GM12878 (cell line): ENCODE results near the gene DCTN4.

Experiments used
- CTCF ChIP-seq, 3 experiments: IDR thresholded peaks in 2 of 3; conservative IDR thresholded peaks in 1 of 3; 2 replicates each; pipeline ENCODE4 v1.5.1; 2011; ENCODE audit warnings: low read depth in 3 of 3, low read length in 3 of 3, mild to moderate bottlenecking in 3 of 3, control low read depth in 2 of 3, moderate library complexity in 2 of 3, inconsistent platforms in 1 of 3, mixed read lengths in 1 of 3; ENCODE audit not compliant: control insufficient read depth in 2 of 3, insufficient read depth in 1 of 3; ENCODE audit errors: extremely low read depth in 1 of 3
- MLLT1 ChIP-seq: fragments of 450-650 bp; IDR thresholded peaks from 2 replicates; pipeline ENCODE4 v1.6.1; 2016; ENCODE audit warnings: mild to moderate bottlenecking
- USF2 ChIP-seq: IDR thresholded peaks from 2 replicates; pipeline ENCODE4 v1.6.1; 2011; ENCODE audit warnings: low read depth, low read length, improper control_type of control experiment, borderline replicate concordance
- ZBTB40 ChIP-seq: fragments of 450-650 bp; IDR thresholded peaks from 2 replicates; pipeline ENCODE4 v1.6.1; 2016; ENCODE audit warnings: mild to moderate bottlenecking, moderate library complexity, borderline replicate concordance

GRCh38 chr5:150671509-150672236 lies 87.1 kb downstream of the DCTN4 start:
- TF ChIP-seq USF2: no peak
- no peak for TF ChIP-seq ZBTB40
- TF ChIP-seq CTCF (IDR thresholded peaks at IDR 0.05 in 2 of 3, conservative IDR thresholded peaks at IDR 0.05 in 1 of 3; ENCODE audit: control insufficient read depth in 2 of 3, extremely low read depth in 1 of 3, insufficient read depth in 1 of 3, low read depth in 3 of 3, low read length in 3 of 3): no peak
- no peak for TF ChIP-seq MLLT1
